Naive thymus-derived CD4-positive, alpha-beta T cell (primary cell): ENCODE data around the gene CABP5. TPM values are rescaled to one million over a fixed set of nuclear protein-coding genes. Genes with fewer than 3 reads are reported as not detected.

Source experiments
- ATAC-seq: fragments of 150-1000 bp; cut with Tn5 transposase; 2 replicates; pipeline ENCODE4 v1.10.0; 2021; ENCODE audit warnings: mild to moderate bottlenecking, moderate library complexity
- CTCF ChIA-PET: fragments of 350-600 bp; sonication (Branson Sonifier 250); formaldehyde crosslinking; loops from one replicate; lab custom pipeline; 2021; ENCODE audit warnings: antibody characterized with exemption; lab: Charles Lee
- POLR2A ChIA-PET: fragments of 350-600 bp; sonication (Branson Sonifier 250); formaldehyde crosslinking; loops from one replicate; lab custom pipeline; 2021; ENCODE audit warnings: antibody characterized with exemption, inconsistent platforms; lab: Charles Lee
- DNase-seq, 9 donors: peaks; one replicate each; pipeline versions ENCODE4 v3.0.0 to v3.0.0-alpha.2; 2020 to 2022; ENCODE audit warnings: mixed read lengths in 1 of 9
- H3K27ac ChIP-seq: one replicate; pipeline ENCODE4 v1.7.0; 2013; ENCODE audit warnings: mild to moderate bottlenecking, low read depth, low read length, moderate library complexity
- H3K27me3 ChIP-seq, 2 donors: one replicate each; pipeline ENCODE4 v1.7.0; 2013; ENCODE audit warnings: low read length in 2 of 2, mild to moderate bottlenecking in 2 of 2, moderate library complexity in 2 of 2; ENCODE audit not compliant: control insufficient read depth in 2 of 2, insufficient read depth in 2 of 2
- H3K36me3 ChIP-seq, 3 experiments: 1 replicate in 2 of 3; 2 replicates in 1 of 3; pipeline ENCODE4 v1.7.0; 2013; ENCODE audit warnings: low read length in 3 of 3, mild to moderate bottlenecking in 3 of 3, moderate library complexity in 1 of 3; ENCODE audit not compliant: insufficient read depth in 3 of 3, control insufficient read depth in 2 of 3
- H3K4me1 ChIP-seq, 2 donors: one replicate each; pipeline ENCODE4 v1.7.0; 2013; ENCODE audit warnings: low read length in 2 of 2, mild to moderate bottlenecking in 2 of 2, moderate library complexity in 1 of 2; ENCODE audit not compliant: control insufficient read depth in 2 of 2, insufficient read depth in 2 of 2
- H3K4me3 ChIP-seq: 2 replicates; pipeline ENCODE4 v1.7.0; 2013; ENCODE audit warnings: mild to moderate bottlenecking, low read length
- H3K9me3 ChIP-seq, 3 experiments: 1 replicate in 2 of 3; 2 replicates in 1 of 3; pipeline ENCODE4 v1.7.0; 2013; ENCODE audit warnings: low read length in 3 of 3; ENCODE audit not compliant: control insufficient read depth in 2 of 3
- H3K27ac Mint-ChIP-seq, 9 donors: one replicate each; pipeline ENCODE4 v1.8.0; 2020 to 2022; ENCODE audit warnings: mixed read lengths in 9 of 9, mild to moderate bottlenecking in 8 of 9, moderate library complexity in 5 of 9, inconsistent platforms in 2 of 9
- H3K27me3 Mint-ChIP-seq, 5 donors: one replicate each; pipeline ENCODE4 v1.8.0; 2021 to 2022; ENCODE audit warnings: mixed read lengths in 5 of 5, mild to moderate bottlenecking in 1 of 5
- H3K36me3 Mint-ChIP-seq, 5 donors: one replicate each; pipeline ENCODE4 v1.8.0; 2020 to 2022; ENCODE audit warnings: mixed read lengths in 5 of 5, mild to moderate bottlenecking in 3 of 5, inconsistent platforms in 1 of 5
- H3K4me1 Mint-ChIP-seq, 7 donors: one replicate each; pipeline ENCODE4 v1.8.0; 2020 to 2022; ENCODE audit warnings: mixed read lengths in 7 of 7, mild to moderate bottlenecking in 3 of 7, inconsistent platforms in 1 of 7
- H3K4me3 Mint-ChIP-seq, 10 donors: one replicate each; pipeline ENCODE4 v1.8.0; 2020 to 2022; ENCODE audit warnings: mild to moderate bottlenecking in 10 of 10, mixed read lengths in 10 of 10, moderate library complexity in 6 of 10, inconsistent platforms in 2 of 10
- H3K9me3 Mint-ChIP-seq, 11 donors: one replicate each; pipeline ENCODE4 v1.8.0; 2020 to 2022; ENCODE audit warnings: mixed read lengths in 11 of 11, mild to moderate bottlenecking in 4 of 11, inconsistent platforms in 1 of 11, moderate library complexity in 1 of 11
- intact Hi-C, 2 donors: fragments of 100-400 bp; cut with micrococcal nuclease; formaldehyde crosslinking; loops; one replicate each; pipeline ENCODE4 v1.15.1; 2023
- polyA plus RNA-seq, 2 donors: library from polyadenylated mRNA; unstranded; fragments of 300-500 nt; fragmentation: Illumina TruSeq; gene quantifications; one replicate each; pipeline ENCODE4 v1.2.3, GENCODE V29; 2021
- total RNA-seq, 6 experiments: library from RNA in 5 of 6; stranded (reverse) in 5 of 6; gene quantifications; 1 replicate in 5 of 6; 2 replicates in 1 of 6; pipeline ENCODE4 v1.2.3 and lab custom pipeline; 2021 to 2026

Gene CABP5
- total and polyA plus RNA-seq, 7 experiments from 2014 or later: 0.42 TPM; not detected in 6

DNA sequence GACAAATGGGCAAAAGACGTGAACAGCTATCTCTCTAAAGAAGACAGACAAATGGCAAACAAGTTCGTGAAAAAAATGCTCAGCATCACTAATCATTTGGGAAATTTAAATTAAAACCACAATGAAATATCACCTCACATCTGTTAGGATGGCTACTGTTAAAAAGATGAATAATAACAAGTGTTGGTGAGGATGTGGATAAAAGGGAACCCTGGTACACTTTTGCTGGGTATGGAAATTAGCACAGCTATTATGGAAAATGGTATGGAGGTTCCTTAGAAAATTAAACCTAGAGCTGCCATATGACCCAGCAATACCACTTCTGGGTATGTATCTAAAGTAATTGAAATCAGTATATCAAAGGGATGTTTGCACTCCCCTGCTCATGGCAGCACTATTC is 7.1 kb downstream of the CABP5 start:
- Mint-ChIP-seq H3K27ac (no peak overlapping the region), H3K4me3 (no peak overlapping the region), H3K36me3 (peaks cover 0 to 19% (median 0%) of the 10 kb centered on the region in 5 donors), H3K4me1 (peaks cover 0 to 2% (median 0%) of the 10 kb centered on the region in 7 donors), H3K9me3 (peaks cover 0 to 27% (median 11%) of the 10 kb centered on the region in 11 donors), H3K27me3 (peaks cover 6 to 57% (median 47%) of the 10 kb centered on the region in 5 donors)
- Histone ChIP-seq H3K9me3 (peaks cover 0 to 8% (median 0%) of the 10 kb centered on the region in 3 experiments), H3K27me3 (no peaks in the 10 kb centered on the region), H3K36me3 (no peaks in the 10 kb centered on the region), H3K4me1 (no peaks in the 10 kb centered on the region), H3K4me3 (no peak overlapping the region), H3K27ac (no peak overlapping the region)
- POLR2A ChIA-PET: no interaction called here
- CTCF ChIA-PET: no interaction called here
- intact Hi-C loops: no loop called here
- ATAC-seq (no peak), DNase-seq (no peak)

DNA sequence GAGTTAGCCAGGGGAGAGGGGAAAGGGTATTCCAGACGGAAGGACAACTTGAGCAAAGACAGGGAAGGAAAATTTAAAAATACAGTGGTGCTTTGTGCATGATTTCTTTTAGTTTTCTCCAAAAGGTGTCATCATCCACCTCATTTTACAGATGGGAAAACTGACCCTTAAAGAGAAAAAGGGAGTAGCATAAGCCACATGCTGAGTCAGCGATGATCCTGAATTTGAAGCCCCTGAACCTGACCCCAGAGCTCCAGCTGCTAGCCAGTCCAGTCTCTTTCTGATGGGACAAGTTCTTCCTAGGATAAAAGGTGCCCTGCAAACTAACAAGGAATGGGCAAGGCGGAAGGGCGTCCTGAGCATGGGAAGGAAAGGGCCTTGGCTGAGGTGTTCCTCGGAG is 10.3 kb downstream of the CABP5 start:
- POLR2A ChIA-PET: no interaction called here

GRCh38 chr19:48030073-48030472 is 13.8 kb downstream of the CABP5 start:
- Histone ChIP-seq H3K4me3 (no peak overlapping the region), H3K27ac (no peak overlapping the region), H3K4me1 (no peaks in the 10 kb centered on the region), H3K36me3 (no peaks in the 10 kb centered on the region), H3K9me3 (no peaks in the 10 kb centered on the region), H3K27me3 (no peaks in the 10 kb centered on the region)
- Mint-ChIP-seq H3K4me3 (no peak overlapping the region), H3K9me3 (peaks cover 0 to 5% (median 0%) of the 10 kb centered on the region in 11 donors), H3K27me3 (peaks cover 20 to 53% (median 39%) of the 10 kb centered on the region in 5 donors), H3K27ac (no peak overlapping the region), H3K36me3 (no peaks in the 10 kb centered on the region), H3K4me1 (peaks cover 0 to 6% (median 0%) of the 10 kb centered on the region in 7 donors)
- ChIA-PET POLR2A (no interaction called here), CTCF (no interaction called here)
- ATAC-seq: no peak
- DNase-seq: no peak
- intact Hi-C loops: no loop called here

More for the DNA sequence above, 10.3 kb downstream of the CABP5 start:
- intact Hi-C loops: no loop called here
- no peak overlapping the region for H3K27ac Mint-ChIP-seq
- Histone ChIP-seq H3K27ac (no peak overlapping the region), H3K4me1 (no peaks in the 10 kb centered on the region), H3K27me3 (no peaks in the 10 kb centered on the region), H3K4me3 (no peak overlapping the region), H3K9me3 (peaks cover 0 to 8% (median 0%) of the 10 kb centered on the region in 3 experiments), H3K36me3 (no peaks in the 10 kb centered on the region)
- DNase-seq (no peak), ATAC-seq (no peak)
- no peak overlapping the region for H3K4me3 Mint-ChIP-seq
- H3K4me1 Mint-ChIP-seq: peaks cover 0 to 6% (median 0%) of the 10 kb centered on the region in 7 donors
- peaks cover 0 to 11% (median 0%) of the 10 kb centered on the region in 5 donors for H3K36me3 Mint-ChIP-seq
- peaks cover 7 to 43% (median 33%) of the 10 kb centered on the region in 5 donors for H3K27me3 Mint-ChIP-seq
- CTCF ChIA-PET: no interaction called here
- peaks cover 0 to 19% (median 11%) of the 10 kb centered on the region in 11 donors for H3K9me3 Mint-ChIP-seq

DNA sequence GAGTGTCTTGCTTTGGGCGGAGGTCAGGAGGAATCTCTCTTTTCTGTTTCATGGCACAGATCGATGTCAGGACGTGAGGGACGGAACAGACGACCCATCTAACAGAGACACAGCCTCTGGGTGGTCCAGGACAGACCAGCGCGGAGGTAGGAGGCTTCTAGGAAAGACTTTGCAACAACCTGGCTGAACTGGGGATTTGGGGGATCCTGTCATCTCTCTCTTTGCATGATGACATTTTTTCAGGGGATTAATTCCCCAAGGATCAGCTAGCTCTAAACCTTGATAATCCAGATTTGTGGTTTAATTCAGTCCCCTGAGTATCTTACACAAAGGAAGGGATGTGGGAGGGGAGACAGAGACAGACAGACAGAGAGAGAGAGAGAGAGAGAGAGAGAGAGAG is 14.4 kb downstream of the CABP5 start:
- no peaks in the 10 kb centered on the region for H3K4me1 ChIP-seq
- CTCF ChIA-PET: interaction anchor here (0.6 kb wide), 1 partner anchor 700 kb away, joined by 3 read pairs; no protein-coding TSS in a partner anchor

DNA sequence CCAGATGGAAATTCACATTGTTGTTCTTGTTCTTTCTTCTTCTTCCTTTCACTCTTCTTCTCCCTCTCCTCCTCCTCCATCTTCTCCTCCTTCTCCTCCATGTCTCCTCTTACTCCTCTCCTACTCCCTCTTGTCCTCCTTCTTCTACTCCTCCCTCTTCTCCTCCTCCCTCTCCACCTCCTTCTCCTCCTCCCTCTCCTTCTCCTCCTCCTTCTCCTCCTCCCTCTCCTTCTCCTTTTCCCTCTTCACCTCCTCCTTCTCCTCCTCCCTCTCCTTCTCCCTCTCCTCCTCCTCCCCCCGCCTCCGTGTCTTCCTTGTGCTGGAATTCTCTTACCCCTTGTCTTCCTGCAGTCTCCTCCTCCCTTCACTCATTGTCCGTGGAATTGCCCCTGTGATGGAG is 18.4 kb downstream of the CABP5 start:
- Mint-ChIP-seq H3K27ac (no peak overlapping the region), H3K4me1 (peaks cover 0 to 6% (median 0%) of the 10 kb centered on the region in 7 donors), H3K4me3 (no peak overlapping the region), H3K9me3 (peaks cover 0 to 5% (median 0%) of the 10 kb centered on the region in 11 donors), H3K36me3 (no peaks in the 10 kb centered on the region), H3K27me3 (peaks cover 28 to 65% (median 50%) of the 10 kb centered on the region in 5 donors)
- intact Hi-C loops: no loop called here
- DNase-seq: no peak
- Histone ChIP-seq H3K4me1 (no peaks in the 10 kb centered on the region), H3K9me3 (no peaks in the 10 kb centered on the region), H3K36me3 (no peaks in the 10 kb centered on the region), H3K27me3 (no peaks in the 10 kb centered on the region), H3K27ac (no peak overlapping the region), H3K4me3 (no peak overlapping the region)
- POLR2A ChIA-PET: no interaction called here
- ATAC-seq: no peak
- CTCF ChIA-PET: no interaction called here

More for the DNA sequence above, 14.4 kb downstream of the CABP5 start:
- Mint-ChIP-seq H3K36me3 (no peaks in the 10 kb centered on the region), H3K9me3 (peaks cover 0 to 5% (median 0%) of the 10 kb centered on the region in 11 donors), H3K4me3 (no peak overlapping the region), H3K27ac (no peak overlapping the region), H3K27me3 (peaks cover 21 to 59% (median 45%) of the 10 kb centered on the region in 5 donors), H3K4me1 (peaks cover 0 to 6% (median 0%) of the 10 kb centered on the region in 7 donors)
- ATAC-seq (no peak), DNase-seq (no peak)
- Histone ChIP-seq H3K36me3 (no peaks in the 10 kb centered on the region), H3K27me3 (no peaks in the 10 kb centered on the region), H3K4me3 (no peak overlapping the region), H3K9me3 (no peaks in the 10 kb centered on the region), H3K27ac (no peak overlapping the region)
- intact Hi-C loops: no loop called here
- POLR2A ChIA-PET: no interaction called here

- no peak for DNase-seq
- no peaks in the 10 kb centered on the region for H3K4me1 ChIP-seq
- ChIA-PET CTCF (no interaction called here), POLR2A (no interaction called here)
- peaks cover 0 to 5% (median 0%) of the 10 kb centered on the region in 11 donors for H3K9me3 Mint-ChIP-seq
- H3K9me3 ChIP-seq: no peaks in the 10 kb centered on the region
- peaks cover 26 to 65% (median 49%) of the 10 kb centered on the region in 5 donors for H3K27me3 Mint-ChIP-seq
- peak overlapping the region in 1 of 10 donors; percentile 43 for H3K4me3 Mint-ChIP-seq
- no peak for ATAC-seq
- H3K36me3 Mint-ChIP-seq: no peaks in the 10 kb centered on the region
- no peak overlapping the region for H3K27ac Mint-ChIP-seq
- intact Hi-C loops: no loop called here
- no peaks in the 10 kb centered on the region for H3K27me3 ChIP-seq
- H3K4me1 Mint-ChIP-seq: peaks cover 0 to 6% (median 0%) of the 10 kb centered on the region in 7 donors
- no peak overlapping the region for H3K27ac ChIP-seq
- H3K4me3 ChIP-seq: no peak overlapping the region
- H3K36me3 ChIP-seq: no peaks in the 10 kb centered on the region
Observed at GRCh38 chr19:48023518-48023917, 20.4 kb downstream of the CABP5 start.

- CTCF ChIA-PET: no interaction called here
- Mint-ChIP-seq H3K4me1 (peaks cover 0 to 6% (median 0%) of the 10 kb centered on the region in 7 donors), H3K36me3 (no peaks in the 10 kb centered on the region), H3K27me3 (peaks cover 25 to 65% (median 51%) of the 10 kb centered on the region in 5 donors), H3K27ac (no peak overlapping the region), H3K4me3 (peak overlapping the region in 1 of 10 donors; percentile 43), H3K9me3 (peaks cover 0 to 5% (median 0%) of the 10 kb centered on the region in 11 donors)
- POLR2A ChIA-PET: no interaction called here
- Histone ChIP-seq H3K36me3 (no peaks in the 10 kb centered on the region), H3K27me3 (no peaks in the 10 kb centered on the region), H3K9me3 (no peaks in the 10 kb centered on the region), H3K4me1 (no peaks in the 10 kb centered on the region), H3K4me3 (no peak overlapping the region), H3K27ac (no peak overlapping the region)
- intact Hi-C loops: no loop called here
- no peak for ATAC-seq
- DNase-seq: no peak
Observed at GRCh38 chr19:48023011-48023410, 20.9 kb downstream of the CABP5 start.
